PC-9 (cell line): ENCODE data around the gene TTC17.

ENCODE experiments used
- EZH2 ChIP-seq: fragments of 200-600 bp; sonication (generic); IDR thresholded peaks from 2 replicates; pipeline ENCODE4 v1.8.0; 2017; ENCODE audit warnings: antibody characterized with exemption, low read depth
- TF ChIP-seq, protein P1 (sequence below): fragments of 200-600 bp; sonication (generic); conservative IDR thresholded peaks from 2 replicates; pipeline ENCODE4 v1.6.1; 2017; ENCODE audit warnings: mixed run types, antibody characterized with exemption, mild to moderate bottlenecking, moderate library complexity

DNA sequence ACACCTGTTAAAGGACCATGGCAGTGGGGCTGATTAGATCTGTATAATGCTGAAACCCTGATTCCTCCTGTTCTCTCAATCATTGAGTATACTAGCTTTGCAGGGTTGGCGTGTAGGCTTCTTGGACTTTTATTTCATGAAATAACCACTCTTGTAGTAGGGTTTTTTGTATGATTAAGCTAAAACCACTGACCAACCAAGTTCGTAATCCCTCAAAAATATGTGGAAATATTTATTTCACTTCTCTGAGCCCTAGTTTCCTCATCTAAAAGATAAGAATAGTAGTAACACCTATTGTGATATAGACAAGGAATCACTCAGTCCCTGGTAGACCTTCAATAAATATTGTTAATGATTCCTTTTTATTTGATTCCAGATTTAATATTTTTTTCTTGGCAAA, 42.8 kb upstream of the TTC17 start:
- TF ChIP-seq EZH2: no peak
- TF ChIP-seq, protein P1, sequence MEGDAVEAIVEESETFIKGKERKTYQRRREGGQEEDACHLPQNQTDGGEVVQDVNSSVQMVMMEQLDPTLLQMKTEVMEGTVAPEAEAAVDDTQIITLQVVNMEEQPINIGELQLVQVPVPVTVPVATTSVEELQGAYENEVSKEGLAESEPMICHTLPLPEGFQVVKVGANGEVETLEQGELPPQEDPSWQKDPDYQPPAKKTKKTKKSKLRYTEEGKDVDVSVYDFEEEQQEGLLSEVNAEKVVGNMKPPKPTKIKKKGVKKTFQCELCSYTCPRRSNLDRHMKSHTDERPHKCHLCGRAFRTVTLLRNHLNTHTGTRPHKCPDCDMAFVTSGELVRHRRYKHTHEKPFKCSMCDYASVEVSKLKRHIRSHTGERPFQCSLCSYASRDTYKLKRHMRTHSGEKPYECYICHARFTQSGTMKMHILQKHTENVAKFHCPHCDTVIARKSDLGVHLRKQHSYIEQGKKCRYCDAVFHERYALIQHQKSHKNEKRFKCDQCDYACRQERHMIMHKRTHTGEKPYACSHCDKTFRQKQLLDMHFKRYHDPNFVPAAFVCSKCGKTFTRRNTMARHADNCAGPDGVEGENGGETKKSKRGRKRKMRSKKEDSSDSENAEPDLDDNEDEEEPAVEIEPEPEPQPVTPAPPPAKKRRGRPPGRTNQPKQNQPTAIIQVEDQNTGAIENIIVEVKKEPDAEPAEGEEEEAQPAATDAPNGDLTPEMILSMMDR: no peak
